Esophagus squamous epithelium (tissue), 5 donors: ENCODE data around the gene DENND4B. TPM values are rescaled to one million over a fixed set of nuclear protein-coding genes. Genes with fewer than 3 reads are reported as not detected.

Source experiments
- DNase-seq: peaks from one replicate; lab custom pipeline; 2025; lab: John Stamatoyannopoulos, UW
- H3K27ac ChIP-seq, 4 donors: fragments of 200-600 bp; sonication (generic); one replicate each; pipeline ENCODE4 v1.5.1; 2016 to 2019; ENCODE audit warnings: mild to moderate bottlenecking in 1 of 4
- H3K27me3 ChIP-seq, 4 donors: fragments of 200-600 bp; sonication (generic); 1 replicate in 3 of 4; 2 replicates in 1 of 4; pipeline versions ENCODE4 v1.5.1 to v1.6.0; 2017 to 2021; ENCODE audit warnings: antibody characterized with exemption in 1 of 4
- H3K36me3 ChIP-seq, 3 donors: fragments of 200-600 bp; sonication (generic); one replicate each; pipeline ENCODE4 v1.5.1; 2016 to 2019
- H3K4me1 ChIP-seq, 3 donors: fragments of 200-600 bp; sonication (generic); one replicate each; pipeline ENCODE4 v1.5.1; 2017 to 2019
- H3K4me3 ChIP-seq, 4 donors: fragments of 200-600 bp; sonication (generic); 1 replicate in 3 of 4; 2 replicates in 1 of 4; pipeline ENCODE4 v1.5.1; 2016 to 2019; ENCODE audit warnings: mild to moderate bottlenecking in 2 of 4, moderate library complexity in 1 of 4
- H3K9me3 ChIP-seq, 3 donors: fragments of 200-600 bp; sonication (generic); one replicate each; pipeline ENCODE4 v1.5.1; 2016 to 2019
- CTCF ChIP-seq, 6 experiments: fragments of 450-650 bp in 4 of 6; fragments of 200-600 bp in 2 of 6; sonication (generic) in 2 of 6; IDR thresholded peaks; one replicate each; pipeline ENCODE4 v1.5.1; 2016 to 2019; ENCODE audit warnings: antibody characterized with exemption in 6 of 6, mild to moderate bottlenecking in 4 of 6, moderate library complexity in 4 of 6
- POLR2A ChIP-seq, 4 donors: fragments of 450-650 bp; IDR thresholded peaks; one replicate each; pipeline ENCODE4 v1.6.1; 2017; ENCODE audit warnings: antibody characterized with exemption in 4 of 4, mild to moderate bottlenecking in 4 of 4, moderate library complexity in 3 of 4
- WGBS, 2 donors: methylation state at CpG; one replicate each; pipeline ENCODE4 v1.1.5; 2018; 5-methylcytosine and 5-hydroxymethylcytosine counted together
- intact Hi-C: fragments of 100-400 bp; cut with DNase I; formaldehyde crosslinking; loops from one replicate; pipeline ENCODE4 v1.15.0; 2022
- total RNA-seq, 4 donors: library from RNA; depleted of rRNA; stranded (reverse); fragments of >200 nt; gene quantifications; one replicate each; pipeline ENCODE4 v1.1.0, GENCODE V29; 2016
- donor health status: DM: yes; HTN: yes; CAD: no.

DENND4B gene
- total RNA-seq, 4 donors from 2014 or later: 5.9 to 31.7 (median 14.1) TPM

GRCh38 chr1:153968972-153969371, 22.5 kb upstream of the DENND4B start:
- H3K4me1 ChIP-seq: peaks cover 11 to 45% (median 26%) of the 10 kb centered on the region in 3 donors
- DNase-seq: no peak

GRCh38 chr1:153968408-153968807, 21.9 kb upstream of the DENND4B start:
- no peak for DNase-seq
- Histone ChIP-seq H3K4me3 (peak overlapping the region; percentile 53 to 77 (median 60)), H3K27me3 (no peaks in the 10 kb centered on the region), H3K4me1 (peaks cover 11 to 49% (median 26%) of the 10 kb centered on the region in 3 donors), H3K27ac (peak overlapping the region; percentile 92 to 93 (median 92)), H3K36me3 (peaks cover 0 to 11% (median 0%) of the 10 kb centered on the region in 3 donors), H3K9me3 (no peaks in the 10 kb centered on the region)
- 22 to 44% methylated on average over 7 to 9 of the region's 13 CpGs for WGBS, 2 donors
- TF ChIP-seq POLR2A (IDR thresholded peaks at IDR 0.05) (no peak), CTCF (IDR thresholded peaks at IDR 0.05) (no peak)
- intact Hi-C loops: no loop called here

More at GRCh38 chr1:153968972-153969371, 22.5 kb upstream of the DENND4B start:
- Histone ChIP-seq H3K27ac (peak overlapping the region in 2 of 4 donors; percentile 92 to 93), H3K9me3 (no peaks in the 10 kb centered on the region), H3K36me3 (peaks cover 0 to 17% (median 3%) of the 10 kb centered on the region in 3 donors), H3K4me3 (peak overlapping the region in 2 of 4 donors; percentile 56 to 77), H3K27me3 (no peaks in the 10 kb centered on the region)
- WGBS, 2 donors: 100% methylated on average over 1 of the region's 2 CpGs; no CpG with 5 or more reads in 1 of the 2 donors
- TF ChIP-seq POLR2A (IDR thresholded peaks at IDR 0.05) (no peak), CTCF (IDR thresholded peaks at IDR 0.05) (no peak)
- intact Hi-C loops: no loop called here

- peaks cover 0 to 7% (median 0%) of the 10 kb centered on the region in 3 donors for H3K36me3 ChIP-seq
- no peaks in the 10 kb centered on the region for H3K9me3 ChIP-seq
- H3K4me3 ChIP-seq: peak overlapping the region; percentile 53 to 77 (median 60)
- DNase-seq: no peak
- TF ChIP-seq POLR2A (IDR thresholded peaks at IDR 0.05) (no peak), CTCF (IDR thresholded peaks at IDR 0.05) (no peak)
- intact Hi-C loops: no loop called here
- 0 to 6% methylated on average over 8 of the region's 8 CpGs for WGBS, 2 donors
- H3K27ac ChIP-seq: peak overlapping the region; percentile 92 to 93 (median 92)
- H3K27me3 ChIP-seq: no peaks in the 10 kb centered on the region
- peaks cover 11 to 50% (median 26%) of the 10 kb centered on the region in 3 donors for H3K4me1 ChIP-seq
Observed at GRCh38 chr1:153968000-153968363, 21.5 kb upstream of the DENND4B start.

GRCh38 chr1:153967107-153967999, 20.8 kb upstream of the DENND4B start, which contains the start of gene CREB3L4:
Gene CREB3L4, plus strand, starts transcription at chr1:153967902. Its CDS starts 624 bp downstream, at chr1:153968526.
- DNase-seq: peak; percentile 57
- intact Hi-C loops: no loop called here
- TF ChIP-seq CTCF (IDR thresholded peaks at IDR 0.05) (peak in 4 of 6 experiments; percentile 13 to 39 (median 24)), POLR2A (IDR thresholded peaks at IDR 0.05) (peak in 3 of 4 donors; percentile 49 to 81 (median 80))
- H3K27ac ChIP-seq: peak within 1 kb of the TSS; percentile 92 to 93 (median 92)
- H3K4me3 ChIP-seq: peak within 1 kb of the TSS; percentile 53 to 77 (median 60)
- H3K36me3 ChIP-seq: peaks cover 0 to under 1% (median 0%) of the 10 kb centered on the region in 3 donors
- peaks cover 16 to 56% (median 29%) of the 10 kb centered on the region in 3 donors for H3K4me1 ChIP-seq
- no peaks in the 10 kb centered on the region for H3K9me3 ChIP-seq
- no peaks in the 10 kb centered on the region for H3K27me3 ChIP-seq
- WGBS, 2 donors: 0% methylated on average over 28 to 44 of the region's 60 CpGs
